Measurements from ENCODE around the gene DEFB114.

DNA sequence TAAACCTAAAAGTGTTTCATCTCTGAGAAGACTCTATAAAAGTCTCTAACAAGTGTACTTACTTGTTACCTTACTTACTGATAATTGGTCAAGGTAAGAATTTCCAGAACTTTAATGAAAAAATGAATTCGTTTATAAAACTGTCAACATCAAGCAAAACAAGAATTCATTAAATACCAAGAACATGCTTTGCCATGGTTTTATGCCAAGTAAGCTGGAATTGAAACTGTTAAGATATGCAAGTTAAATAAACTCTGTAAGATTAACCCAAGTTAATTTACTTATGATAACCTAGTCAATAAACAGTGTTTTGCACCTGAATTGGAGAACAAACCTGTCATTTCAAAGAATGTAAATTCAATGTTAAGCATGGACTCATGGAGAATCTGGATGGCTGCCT lies 22.6 kb upstream of the DEFB114 start:
- no peak for TF ChIP-seq EZH2phosphoT487 (IDR thresholded peaks at IDR 0.05; ENCODE audit: low read length)
- TF ChIP-seq, protein P1, sequence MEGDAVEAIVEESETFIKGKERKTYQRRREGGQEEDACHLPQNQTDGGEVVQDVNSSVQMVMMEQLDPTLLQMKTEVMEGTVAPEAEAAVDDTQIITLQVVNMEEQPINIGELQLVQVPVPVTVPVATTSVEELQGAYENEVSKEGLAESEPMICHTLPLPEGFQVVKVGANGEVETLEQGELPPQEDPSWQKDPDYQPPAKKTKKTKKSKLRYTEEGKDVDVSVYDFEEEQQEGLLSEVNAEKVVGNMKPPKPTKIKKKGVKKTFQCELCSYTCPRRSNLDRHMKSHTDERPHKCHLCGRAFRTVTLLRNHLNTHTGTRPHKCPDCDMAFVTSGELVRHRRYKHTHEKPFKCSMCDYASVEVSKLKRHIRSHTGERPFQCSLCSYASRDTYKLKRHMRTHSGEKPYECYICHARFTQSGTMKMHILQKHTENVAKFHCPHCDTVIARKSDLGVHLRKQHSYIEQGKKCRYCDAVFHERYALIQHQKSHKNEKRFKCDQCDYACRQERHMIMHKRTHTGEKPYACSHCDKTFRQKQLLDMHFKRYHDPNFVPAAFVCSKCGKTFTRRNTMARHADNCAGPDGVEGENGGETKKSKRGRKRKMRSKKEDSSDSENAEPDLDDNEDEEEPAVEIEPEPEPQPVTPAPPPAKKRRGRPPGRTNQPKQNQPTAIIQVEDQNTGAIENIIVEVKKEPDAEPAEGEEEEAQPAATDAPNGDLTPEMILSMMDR (IDR thresholded peaks at IDR 0.05; ENCODE audit: low read length), result no peak
